IMR-90 (cell line): ENCODE data around the gene STARD13. TPM values are rescaled to one million over a fixed set of nuclear protein-coding genes. Genes with fewer than 3 reads are reported as not detected.

ENCODE experiments used
- ATAC-seq: fragments of 200-7000 bp; cut with Tn5 transposase; 2 replicates; pipeline ENCODE4 v1.9.1; 2020; ENCODE audit warnings: low read depth, mild to moderate bottlenecking, moderate library complexity
- BruUV-seq: library from RNA; stranded (reverse); fragments of 400-500 nt; replicated peaks from 2 replicates; lab custom pipeline; 2021; lab: Mats Ljungman, UMichigan
- CTCF ChIA-PET: fragments of 300-600 bp; formaldehyde crosslinking; extraction: SDS; loops from one replicate; lab custom pipeline; 2021; ENCODE audit warnings: antibody characterized with exemption; lab: Yijun Ruan, JAX
- POLR2A ChIA-PET: fragments of 300-600 bp; sonication (Branson Sonifier 250); formaldehyde crosslinking; loops from one replicate; lab custom pipeline; 2022; ENCODE audit warnings: antibody characterized with exemption; ENCODE audit not compliant: unreplicated experiment; lab: Charles Lee
- DNase-seq: peaks from one replicate; pipeline ENCODE4 v3.0.0; 2013
- H2AFZ ChIP-seq: replicated peaks from 2 replicates; pipeline ENCODE3; 2013; ENCODE audit warnings: low read length, mild to moderate bottlenecking; ENCODE audit not compliant: poor library complexity
- H2AK5ac ChIP-seq: 2 replicates; pipeline ENCODE4 v1.6.1; 2013; ENCODE audit warnings: low read depth, low read length, inconsistent platforms
- H2AK9ac ChIP-seq: replicated peaks from 2 replicates; pipeline ENCODE3; 2013; ENCODE audit warnings: mild to moderate bottlenecking, low read depth, low read length, moderate library complexity; ENCODE audit not compliant: poor library complexity
- H2BK120ac ChIP-seq: 2 replicates; pipeline ENCODE4 v1.6.1; 2013; ENCODE audit warnings: low read depth, low read length, inconsistent platforms
- H2BK15ac ChIP-seq: 3 replicates; pipeline ENCODE4 v1.6.1; 2013; ENCODE audit warnings: low read depth, low read length, inconsistent platforms
- H2BK20ac ChIP-seq: 2 replicates; pipeline ENCODE4 v1.6.1; 2013; ENCODE audit warnings: low read depth, mild to moderate bottlenecking, inconsistent platforms, low read length, moderate library complexity
- H2BK5ac ChIP-seq: 2 replicates; pipeline ENCODE4 v1.6.1; 2013; ENCODE audit warnings: mild to moderate bottlenecking, low read depth, low read length, inconsistent platforms; ENCODE audit not compliant: poor library complexity, severe bottlenecking
- H3K14ac ChIP-seq: replicated peaks from 2 replicates; pipeline ENCODE4 v1.6.1; 2013; ENCODE audit warnings: low read depth, low read length, inconsistent platforms
- H3K18ac ChIP-seq: 2 replicates; pipeline ENCODE4 v1.6.1; 2013; ENCODE audit warnings: low read depth, low read length, control low read depth
- H3K23ac ChIP-seq: 2 replicates; pipeline ENCODE4 v1.6.1; 2013; ENCODE audit warnings: low read depth, low read length, inconsistent platforms
- H3K27ac ChIP-seq: 2 replicates; pipeline ENCODE4 v1.5.1; 2013; ENCODE audit warnings: mild to moderate bottlenecking, control low read depth, low read length; ENCODE audit not compliant: insufficient read depth
- H3K27me3 ChIP-seq: 2 replicates; pipeline ENCODE4 v1.6.1; 2013; ENCODE audit warnings: low read length; ENCODE audit not compliant: control insufficient read depth, insufficient read depth
- H3K36me3 ChIP-seq: 2 replicates; pipeline ENCODE4 v1.6.1; 2013; ENCODE audit warnings: low read length, mixed read lengths; ENCODE audit not compliant: control insufficient read depth, insufficient read depth
- H3K4ac ChIP-seq: 2 replicates; pipeline ENCODE4 v1.6.1; 2013; ENCODE audit warnings: low read depth, low read length, inconsistent platforms
- H3K4me1 ChIP-seq: 2 replicates; pipeline ENCODE4 v1.6.1; 2013; ENCODE audit warnings: low read length, mixed read lengths; ENCODE audit not compliant: control insufficient read depth, insufficient read depth
- H3K4me2 ChIP-seq: 2 replicates; pipeline ENCODE4 v1.6.1; 2013; ENCODE audit warnings: low read depth, mild to moderate bottlenecking, control low read depth, low read length, moderate library complexity
- H3K4me3 ChIP-seq: 2 replicates; pipeline ENCODE4 v1.5.1; 2013; ENCODE audit warnings: low read depth, mild to moderate bottlenecking, control low read depth, low read length, moderate library complexity; ENCODE audit not compliant: insufficient read depth
- H3K56ac ChIP-seq: 2 replicates; pipeline ENCODE4 v1.6.1; 2013; ENCODE audit warnings: low read length, inconsistent platforms; ENCODE audit not compliant: insufficient read depth; ENCODE audit errors: extremely low read depth
- H3K79me1 ChIP-seq, 2 experiments: 2 replicates each; pipeline ENCODE4 v1.6.1; 2013; ENCODE audit warnings: low read length in 2 of 2, inconsistent platforms in 1 of 2, low read depth in 1 of 2
- H3K9ac ChIP-seq: 2 replicates; pipeline ENCODE4 v1.6.1; 2013; ENCODE audit warnings: low read depth, low read length, control low read depth
- H3K9me1 ChIP-seq: 2 replicates; pipeline ENCODE4 v1.6.1; 2013; ENCODE audit warnings: low read length, inconsistent platforms; ENCODE audit not compliant: insufficient read depth
- H3K9me3 ChIP-seq: 2 replicates; pipeline ENCODE4 v1.6.1; 2013; ENCODE audit warnings: low read length; ENCODE audit not compliant: control insufficient read depth, insufficient read depth
- H4K20me1 ChIP-seq: 2 replicates; pipeline ENCODE4 v1.6.1; 2013; ENCODE audit warnings: low read length, inconsistent platforms; ENCODE audit not compliant: insufficient read depth
- H4K5ac ChIP-seq: 2 replicates; pipeline ENCODE4 v1.6.1; 2013; ENCODE audit warnings: mild to moderate bottlenecking, low read depth, low read length, control low read depth
- H4K8ac ChIP-seq, 2 experiments: 2 replicates each; pipeline ENCODE4 v1.6.1; 2013; ENCODE audit warnings: low read depth in 2 of 2, low read length in 2 of 2, control low read depth in 1 of 2, inconsistent platforms in 1 of 2
- H4K91ac ChIP-seq: 2 replicates; pipeline ENCODE4 v1.6.1; 2013; ENCODE audit warnings: low read depth, low read length, inconsistent platforms; ENCODE audit not compliant: insufficient read depth
- CEBPB ChIP-seq: IDR thresholded peaks from 2 replicates; pipeline ENCODE4 v1.6.1; 2012; ENCODE audit warnings: low read depth, low read length, improper control_type of control experiment
- CHD1 ChIP-seq: IDR thresholded peaks from 2 replicates; pipeline ENCODE4 v1.6.1; 2012; ENCODE audit warnings: low read depth, low read length, improper control_type of control experiment
- FOS ChIP-seq: fragments of 150-350 bp; IDR thresholded peaks from 2 replicates; pipeline ENCODE4 v1.6.1; 2016; ENCODE audit warnings: low read depth, low read length
- MAFK ChIP-seq: IDR thresholded peaks from 2 replicates; pipeline ENCODE4 v1.6.1; 2012; ENCODE audit warnings: low read depth, low read length, improper control_type of control experiment
- MAZ ChIP-seq: IDR thresholded peaks from 2 replicates; pipeline ENCODE4 v1.6.1; 2012; ENCODE audit warnings: low read depth, mild to moderate bottlenecking, low read length, improper control_type of control experiment, moderate library complexity, borderline replicate concordance
- MXI1 ChIP-seq: IDR thresholded peaks from 2 replicates; pipeline ENCODE4 v1.6.1; 2012; ENCODE audit warnings: low read depth, mild to moderate bottlenecking, low read length, moderate library complexity, borderline replicate concordance
- NFE2L2 ChIP-seq: fragments of 150-350 bp; IDR thresholded peaks from 2 replicates; pipeline ENCODE4 v1.6.1; 2016; ENCODE audit warnings: low read depth, mild to moderate bottlenecking, low read length
- POLR2A ChIP-seq: IDR thresholded peaks from 2 replicates; pipeline ENCODE4 v1.6.1; 2012; ENCODE audit warnings: mild to moderate bottlenecking, low read depth, low read length
- RAD21 ChIP-seq: IDR thresholded peaks from 2 replicates; pipeline ENCODE4 v1.6.1; 2012; ENCODE audit warnings: low read length, improper control_type of control experiment
- RCOR1 ChIP-seq: IDR thresholded peaks from 2 replicates; pipeline ENCODE4 v1.6.1; 2012; ENCODE audit warnings: mild to moderate bottlenecking, low read length, improper control_type of control experiment; ENCODE audit not compliant: insufficient replicate concordance
- RFX5 ChIP-seq: IDR thresholded peaks from 2 replicates; pipeline ENCODE4 v1.8.0; 2012; ENCODE audit warnings: low read depth, mild to moderate bottlenecking, low read length, moderate library complexity
- SMC3 ChIP-seq: fragments of 150-350 bp; IDR thresholded peaks from 2 replicates; pipeline ENCODE4 v1.6.1; 2016; ENCODE audit warnings: low read depth, mild to moderate bottlenecking, antibody characterized with exemption, low read length, moderate library complexity
- WGBS, 2 experiments: methylation state at CpG; one replicate each; pipeline versions ENCODE4 v1.1.5 to v1.1.7; 2013; ENCODE audit warnings: missing lambda C conversion rate in 2 of 2; ENCODE audit not compliant: insufficient read length in 1 of 2; ENCODE audit errors: extremely low coverage in 2 of 2; 5-methylcytosine and 5-hydroxymethylcytosine counted together
- dilution Hi-C: fragments of 300-500 bp; cut with HindIII; formaldehyde crosslinking; loops from one replicate; pipeline ENCODE4 v1.14.3; 2018; ENCODE audit warnings: low sequenced_read_pairs; ENCODE audit not compliant: unreplicated experiment
- in situ Hi-C: fragments of 300-500 bp; cut with MboI; formaldehyde crosslinking; loops from 3 replicates; pipeline ENCODE4 v1.14.3; 2019; ENCODE audit warnings: low sequenced_read_pairs, inconsistent platforms, mixed read lengths
- intact Hi-C: fragments of 100-400 bp; cut with micrococcal nuclease; formaldehyde crosslinking; loops from 2 replicates; pipeline ENCODE4 v1.10.0; 2022
- polyA plus RNA-seq, 3 experiments: library from polyadenylated mRNA; depleted of rRNA; stranded (reverse); fragments of >200 nt; gene quantifications; 2 replicates each; pipeline ENCODE4 v1.2.3, GENCODE V29; 2012; ENCODE audit warnings: low replicate concordance in 1 of 3
- total RNA-seq: library from RNA; depleted of rRNA; stranded (reverse); fragments of >200 nt; gene quantifications from 2 replicates; pipeline ENCODE4 v1.2.3, GENCODE V29; 2012
- TF ChIP-seq, protein P1 (sequence below): fragments of 150-350 bp; IDR thresholded peaks from 2 replicates; pipeline ENCODE4 v1.6.1; 2017; ENCODE audit warnings: mild to moderate bottlenecking, antibody characterized with exemption, low read length, low read depth
- TF ChIP-seq, protein P2 (sequence below): fragments of 150-350 bp; IDR thresholded peaks from 2 replicates; pipeline ENCODE4 v1.6.1; 2016; ENCODE audit warnings: low read depth, mild to moderate bottlenecking, low read length, moderate library complexity, borderline replicate concordance
- TF ChIP-seq, protein P3 (sequence below): conservative IDR thresholded peaks from 2 replicates; pipeline ENCODE4 v1.5.1; 2012; ENCODE audit warnings: mild to moderate bottlenecking, low read depth, low read length, improper control_type of control experiment

STARD13 gene
- total and polyA plus RNA-seq, 2 of the 4 experiments (the other 2 are of a cell fraction), result 23.6 to 46.6 TPM

DNA sequence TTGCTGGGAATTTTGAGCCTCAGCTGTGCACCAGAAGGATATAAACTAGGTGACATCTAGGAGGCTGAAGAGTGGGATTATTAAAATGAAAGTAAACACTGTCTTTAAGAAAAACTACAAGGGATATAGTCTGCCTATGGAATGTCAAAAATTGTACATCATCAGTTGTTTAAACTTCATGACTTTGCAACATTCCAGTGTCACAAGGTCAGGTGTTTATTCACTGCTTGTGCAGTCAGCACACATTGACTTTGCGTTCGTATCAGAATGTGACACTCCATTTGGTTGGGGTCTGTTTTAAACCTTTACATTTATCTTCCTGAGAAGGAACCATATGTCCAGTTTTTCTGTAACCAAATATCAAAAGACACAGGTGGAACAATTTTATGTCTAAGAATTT, 183.7 kb downstream of the STARD13 start:
- H2BK120ac ChIP-seq, result no peak overlapping the region
- H2AK5ac ChIP-seq, result no peak overlapping the region; the same call in 1 of the 2 replicates
- H4K91ac ChIP-seq, result no peak overlapping the region
- in situ Hi-C loops, result no loop called here
- H3K14ac ChIP-seq, result no peak overlapping the region
- H3K4ac ChIP-seq, result no peak overlapping the region
- peaks cover 6% of the 10 kb centered on the region; the same call in 1 of the 2 replicates for H3K9me1 ChIP-seq
- DNase-seq (peak; percentile 43), ATAC-seq (peak; percentile 67)
- no peak overlapping the region; the same call in 1 of the 2 replicates for H3K18ac ChIP-seq
- H2AK9ac ChIP-seq, result no peak overlapping the region
- intact Hi-C loops, result loop anchor here (2.0 kb wide), 1 partner anchor 17 kb away; no protein-coding TSS in a partner anchor
- no peak overlapping the region for H4K5ac ChIP-seq
- peaks cover 26% of the 10 kb centered on the region for H3K36me3 ChIP-seq
- no peak overlapping the region for H3K27ac ChIP-seq
- TF ChIP-seq CHD1, result no peak
- no peak for TF ChIP-seq RAD21
- no peak for TF ChIP-seq NFE2L2
- TF ChIP-seq POLR2A, result no peak
- TF ChIP-seq RFX5, result no peak
- TF ChIP-seq FOS, result no peak
- no peak for TF ChIP-seq MAFK
- TF ChIP-seq MXI1, result no peak
- TF ChIP-seq, protein P1, sequence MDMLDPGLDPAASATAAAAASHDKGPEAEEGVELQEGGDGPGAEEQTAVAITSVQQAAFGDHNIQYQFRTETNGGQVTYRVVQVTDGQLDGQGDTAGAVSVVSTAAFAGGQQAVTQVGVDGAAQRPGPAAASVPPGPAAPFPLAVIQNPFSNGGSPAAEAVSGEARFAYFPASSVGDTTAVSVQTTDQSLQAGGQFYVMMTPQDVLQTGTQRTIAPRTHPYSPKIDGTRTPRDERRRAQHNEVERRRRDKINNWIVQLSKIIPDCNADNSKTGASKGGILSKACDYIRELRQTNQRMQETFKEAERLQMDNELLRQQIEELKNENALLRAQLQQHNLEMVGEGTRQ, result no peak
- TF ChIP-seq CEBPB, result no peak
- TF ChIP-seq RCOR1, result no peak
- TF ChIP-seq, protein P2, sequence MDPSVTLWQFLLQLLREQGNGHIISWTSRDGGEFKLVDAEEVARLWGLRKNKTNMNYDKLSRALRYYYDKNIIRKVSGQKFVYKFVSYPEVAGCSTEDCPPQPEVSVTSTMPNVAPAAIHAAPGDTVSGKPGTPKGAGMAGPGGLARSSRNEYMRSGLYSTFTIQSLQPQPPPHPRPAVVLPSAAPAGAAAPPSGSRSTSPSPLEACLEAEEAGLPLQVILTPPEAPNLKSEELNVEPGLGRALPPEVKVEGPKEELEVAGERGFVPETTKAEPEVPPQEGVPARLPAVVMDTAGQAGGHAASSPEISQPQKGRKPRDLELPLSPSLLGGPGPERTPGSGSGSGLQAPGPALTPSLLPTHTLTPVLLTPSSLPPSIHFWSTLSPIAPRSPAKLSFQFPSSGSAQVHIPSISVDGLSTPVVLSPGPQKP, result no peak
- no peak for TF ChIP-seq SMC3
- TF ChIP-seq MAZ, result no peak
- TF ChIP-seq, protein P3, sequence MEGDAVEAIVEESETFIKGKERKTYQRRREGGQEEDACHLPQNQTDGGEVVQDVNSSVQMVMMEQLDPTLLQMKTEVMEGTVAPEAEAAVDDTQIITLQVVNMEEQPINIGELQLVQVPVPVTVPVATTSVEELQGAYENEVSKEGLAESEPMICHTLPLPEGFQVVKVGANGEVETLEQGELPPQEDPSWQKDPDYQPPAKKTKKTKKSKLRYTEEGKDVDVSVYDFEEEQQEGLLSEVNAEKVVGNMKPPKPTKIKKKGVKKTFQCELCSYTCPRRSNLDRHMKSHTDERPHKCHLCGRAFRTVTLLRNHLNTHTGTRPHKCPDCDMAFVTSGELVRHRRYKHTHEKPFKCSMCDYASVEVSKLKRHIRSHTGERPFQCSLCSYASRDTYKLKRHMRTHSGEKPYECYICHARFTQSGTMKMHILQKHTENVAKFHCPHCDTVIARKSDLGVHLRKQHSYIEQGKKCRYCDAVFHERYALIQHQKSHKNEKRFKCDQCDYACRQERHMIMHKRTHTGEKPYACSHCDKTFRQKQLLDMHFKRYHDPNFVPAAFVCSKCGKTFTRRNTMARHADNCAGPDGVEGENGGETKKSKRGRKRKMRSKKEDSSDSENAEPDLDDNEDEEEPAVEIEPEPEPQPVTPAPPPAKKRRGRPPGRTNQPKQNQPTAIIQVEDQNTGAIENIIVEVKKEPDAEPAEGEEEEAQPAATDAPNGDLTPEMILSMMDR, result no peak
- H3K4me3 ChIP-seq, result no peak overlapping the region
- BruUV-seq, result no TSS peak
- dilution Hi-C loops, result no loop called here
- H3K79me1 ChIP-seq, result peaks cover 0 to 8% of the 10 kb centered on the region in 2 experiments; a peak in 1 of 4 replicates
- H2BK20ac ChIP-seq, result no peak overlapping the region
- peaks cover 4% of the 10 kb centered on the region for H3K4me1 ChIP-seq
- H3K9me3 ChIP-seq, result no peaks in the 10 kb centered on the region; the same call in 1 of the 2 replicates
- peak overlapping the region; percentile 28; the same call in 1 of the 2 replicates for H3K4me2 ChIP-seq
- peaks cover 4% of the 10 kb centered on the region; the same call in 1 of the 2 replicates for H4K20me1 ChIP-seq
- H2BK5ac ChIP-seq, result no peak overlapping the region
- WGBS, 2 experiments, result no CpG with 5 or more reads among the region's 2 CpGs
- H4K8ac ChIP-seq, result no peak overlapping the region
- no peak overlapping the region for H2AFZ ChIP-seq
- H3K27me3 ChIP-seq, result no peaks in the 10 kb centered on the region
- H3K9ac ChIP-seq, result no peak overlapping the region
- POLR2A ChIA-PET, result no interaction called here
- H3K23ac ChIP-seq, result no peak overlapping the region
- CTCF ChIA-PET, result no interaction called here
- H3K56ac ChIP-seq, result no peak overlapping the region
- H2BK15ac ChIP-seq, result no peak overlapping the region
